HG02759 (cell line): ENCODE results near the gene GAREM1.

Source experiments
- ATAC-seq: cut with Tn5 transposase; IDR thresholded peaks from one replicate; pipeline ENCODE4 v1.9.1; 2021; ENCODE audit warnings: mild to moderate bottlenecking, moderate library complexity; ENCODE audit not compliant: unreplicated experiment

Gene GAREM1

GRCh38 chr18:32335228-32335627, 135.5 kb downstream of the GAREM1 start:
- no peak for ATAC-seq

GRCh38 chr18:32333781-32334180, 136.9 kb downstream of the GAREM1 start:
- no peak for ATAC-seq

- ATAC-seq = no peak
Measured at GRCh38 chr18:32332708-32333107, 138.0 kb downstream of the GAREM1 start.

- no peak for ATAC-seq
Measured at GRCh38 chr18:32328974-32329373, 141.7 kb downstream of the GAREM1 start.

- ATAC-seq = no peak
Measured at GRCh38 chr18:32328379-32328778, 142.3 kb downstream of the GAREM1 start.

- no peak for ATAC-seq
Measured at GRCh38 chr18:32326450-32327308, 144.0 kb downstream of the GAREM1 start.

GRCh38 chr18:32324181-32324580, 146.5 kb downstream of the GAREM1 start:
- ATAC-seq = no peak

- no peak for ATAC-seq
Measured at GRCh38 chr18:32321826-32322225, 148.9 kb downstream of the GAREM1 start.

GRCh38 chr18:32319084-32319483, 151.6 kb downstream of the GAREM1 start:
- no peak for ATAC-seq

- no peak for ATAC-seq
Measured at GRCh38 chr18:32318581-32318980, 152.1 kb downstream of the GAREM1 start.

- ATAC-seq = no peak
Measured at GRCh38 chr18:32317651-32318050, 153.0 kb downstream of the GAREM1 start.

- ATAC-seq = no peak
Measured at GRCh38 chr18:32315881-32316280, 154.8 kb downstream of the GAREM1 start.

GRCh38 chr18:32310774-32311173, 159.9 kb downstream of the GAREM1 start:
- ATAC-seq = no peak

GRCh38 chr18:32310101-32310500, 160.6 kb downstream of the GAREM1 start:
- ATAC-seq = no peak

- ATAC-seq = no peak
Measured at GRCh38 chr18:32308493-32309120, 162.1 kb downstream of the GAREM1 start.

- ATAC-seq = no peak
Measured at GRCh38 chr18:32303400-32303799, 167.3 kb downstream of the GAREM1 start.

GRCh38 chr18:32302806-32303205, 167.9 kb downstream of the GAREM1 start:
- no peak for ATAC-seq

- ATAC-seq = peak; percentile 79
Measured at GRCh38 chr18:32301976-32302743, 168.5 kb downstream of the GAREM1 start.

GRCh38 chr18:32301361-32301760, 169.3 kb downstream of the GAREM1 start:
- no peak for ATAC-seq

GRCh38 chr18:32300914-32301313, 169.8 kb downstream of the GAREM1 start:
- ATAC-seq = no peak

- no peak for ATAC-seq
Measured at GRCh38 chr18:32299484-32299883, 171.2 kb downstream of the GAREM1 start.
